DOHH2 (cell line): ENCODE measurements around the gene CFAP92.

Experiments used
- H3F3A ChIP-seq: fragments of 200-600 bp; sonication (generic), shearing (Covaris generic); 2 replicates; pipeline ENCODE4 v1.6.0; 2016; ENCODE audit warnings: antibody characterized with exemption, mild to moderate bottlenecking; ENCODE audit not compliant: control insufficient read depth, insufficient read depth
- H3K27ac ChIP-seq: fragments of 200-600 bp; sonication (generic); 2 replicates; pipeline ENCODE4 v1.5.1; 2014; ENCODE audit warnings: low read depth, mild to moderate bottlenecking, low read length, moderate library complexity
- H3K27me3 ChIP-seq: fragments of 200-600 bp; sonication (generic); 2 replicates; pipeline ENCODE4 v1.6.1; 2014; ENCODE audit warnings: mild to moderate bottlenecking, low read length, mixed read lengths; ENCODE audit not compliant: control insufficient read depth
- H3K36me3 ChIP-seq: fragments of 200-600 bp; sonication (generic); 2 replicates; pipeline ENCODE4 v1.6.1; 2014; ENCODE audit warnings: mild to moderate bottlenecking, low read length, moderate library complexity, mixed read lengths; ENCODE audit not compliant: control insufficient read depth
- H3K4me1 ChIP-seq: fragments of 200-600 bp; sonication (generic); 2 replicates; pipeline ENCODE4 v1.6.1; 2014; ENCODE audit warnings: mild to moderate bottlenecking, low read length, mixed read lengths; ENCODE audit not compliant: control insufficient read depth
- H3K4me2 ChIP-seq: fragments of 200-600 bp; sonication (generic); 2 replicates; pipeline ENCODE4 v1.6.0; 2014; ENCODE audit warnings: mild to moderate bottlenecking, low read length, moderate library complexity
- H3K4me3 ChIP-seq: fragments of 200-600 bp; sonication (generic); 2 replicates; pipeline ENCODE4 v1.5.1; 2014; ENCODE audit warnings: mild to moderate bottlenecking, low read length, mixed read lengths
- H3K79me2 ChIP-seq: fragments of 200-600 bp; sonication (generic); 2 replicates; pipeline ENCODE4 v1.6.1; 2014; ENCODE audit warnings: mild to moderate bottlenecking, low read length, mixed read lengths; ENCODE audit not compliant: control insufficient read depth
- H3K9me2 ChIP-seq: fragments of 200-600 bp; sonication (generic); replicated peaks from 2 replicates; pipeline ENCODE4 v1.6.1; 2014; ENCODE audit warnings: mild to moderate bottlenecking, low read length, mixed read lengths; ENCODE audit not compliant: control insufficient read depth
- H3K9me3 ChIP-seq: fragments of 200-600 bp; sonication (generic); 2 replicates; pipeline ENCODE4 v1.6.1; 2014; ENCODE audit warnings: antibody characterized with exemption, low read length, mixed read lengths; ENCODE audit not compliant: control insufficient read depth, insufficient read depth
- H4K20me1 ChIP-seq: fragments of 200-600 bp; sonication (generic); 2 replicates; pipeline ENCODE4 v1.6.0; 2014; ENCODE audit warnings: low read depth, mild to moderate bottlenecking, antibody characterized with exemption, low read length, moderate library complexity; ENCODE audit not compliant: control insufficient read depth, insufficient read depth
- EZH2phosphoT487 ChIP-seq: fragments of 200-600 bp; sonication (generic); IDR thresholded peaks from 2 replicates; pipeline ENCODE4 v1.6.1; 2017; ENCODE audit warnings: borderline replicate concordance, mild to moderate bottlenecking, antibody characterized with exemption, low read length, moderate library complexity, mixed read lengths
- TF ChIP-seq, protein P1 (sequence below): fragments of 200-600 bp; sonication (generic); IDR thresholded peaks from one replicate; pipeline ENCODE4 v1.5.1; 2014; ENCODE audit warnings: antibody characterized with exemption, mild to moderate bottlenecking, low read depth, low read length; ENCODE audit not compliant: poor library complexity, severe bottlenecking

Gene CFAP92

DNA sequence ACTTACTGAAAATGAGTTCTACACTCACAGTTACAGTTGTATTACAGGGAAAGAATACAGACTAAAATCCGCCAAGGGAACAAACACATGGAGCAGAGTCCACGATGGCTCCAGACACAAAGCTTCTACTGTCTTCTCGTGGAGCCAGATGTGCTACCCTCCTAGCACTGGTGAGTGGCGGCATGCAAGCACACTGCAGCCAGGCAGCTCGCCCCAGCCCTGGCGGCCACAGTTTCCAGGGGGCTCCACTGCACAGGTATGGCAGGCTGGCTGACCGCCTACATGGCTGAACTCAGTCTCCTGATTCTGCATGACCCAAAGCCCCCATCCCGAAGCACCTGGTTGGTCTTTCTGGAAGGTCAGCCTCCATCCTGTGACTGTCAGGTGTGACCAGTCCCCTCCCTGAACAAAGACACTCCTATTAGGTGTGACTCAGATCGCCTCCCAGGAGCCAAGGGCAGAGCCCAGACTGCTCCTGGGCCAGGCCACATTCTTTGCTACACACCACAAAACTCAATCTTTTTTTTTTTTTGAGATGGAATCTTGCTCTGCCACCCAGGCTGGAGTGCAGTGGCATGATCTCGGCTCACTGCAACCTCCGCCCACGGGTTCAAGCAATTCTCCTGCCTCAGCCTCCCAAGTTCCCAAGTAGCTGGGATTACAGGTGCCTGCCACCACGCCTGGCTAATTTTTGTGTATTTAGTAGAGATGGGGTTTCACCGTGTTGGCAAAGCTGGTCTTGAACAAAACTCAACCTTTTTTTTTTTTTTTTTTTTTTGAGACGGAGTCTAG lies 51.5 kb downstream of the CFAP92 start:
- Histone ChIP-seq H3K27me3 (peaks cover 5% of the 10 kb centered on the region), H3K4me1 (no peaks in the 10 kb centered on the region), H3K36me3 (no peaks in the 10 kb centered on the region), H3K9me3 (no peaks in the 10 kb centered on the region), H3K4me2 (no peak overlapping the region), H3K27ac (no peak overlapping the region), H4K20me1 (no peaks in the 10 kb centered on the region), H3K4me3 (no peak overlapping the region), H3F3A (no peaks in the 10 kb centered on the region), H3K79me2 (no peaks in the 10 kb centered on the region), H3K9me2 (no peaks in the 10 kb centered on the region)
- TF ChIP-seq EZH2phosphoT487: no peak
- TF ChIP-seq, protein P1, sequence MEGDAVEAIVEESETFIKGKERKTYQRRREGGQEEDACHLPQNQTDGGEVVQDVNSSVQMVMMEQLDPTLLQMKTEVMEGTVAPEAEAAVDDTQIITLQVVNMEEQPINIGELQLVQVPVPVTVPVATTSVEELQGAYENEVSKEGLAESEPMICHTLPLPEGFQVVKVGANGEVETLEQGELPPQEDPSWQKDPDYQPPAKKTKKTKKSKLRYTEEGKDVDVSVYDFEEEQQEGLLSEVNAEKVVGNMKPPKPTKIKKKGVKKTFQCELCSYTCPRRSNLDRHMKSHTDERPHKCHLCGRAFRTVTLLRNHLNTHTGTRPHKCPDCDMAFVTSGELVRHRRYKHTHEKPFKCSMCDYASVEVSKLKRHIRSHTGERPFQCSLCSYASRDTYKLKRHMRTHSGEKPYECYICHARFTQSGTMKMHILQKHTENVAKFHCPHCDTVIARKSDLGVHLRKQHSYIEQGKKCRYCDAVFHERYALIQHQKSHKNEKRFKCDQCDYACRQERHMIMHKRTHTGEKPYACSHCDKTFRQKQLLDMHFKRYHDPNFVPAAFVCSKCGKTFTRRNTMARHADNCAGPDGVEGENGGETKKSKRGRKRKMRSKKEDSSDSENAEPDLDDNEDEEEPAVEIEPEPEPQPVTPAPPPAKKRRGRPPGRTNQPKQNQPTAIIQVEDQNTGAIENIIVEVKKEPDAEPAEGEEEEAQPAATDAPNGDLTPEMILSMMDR: no peak

DNA sequence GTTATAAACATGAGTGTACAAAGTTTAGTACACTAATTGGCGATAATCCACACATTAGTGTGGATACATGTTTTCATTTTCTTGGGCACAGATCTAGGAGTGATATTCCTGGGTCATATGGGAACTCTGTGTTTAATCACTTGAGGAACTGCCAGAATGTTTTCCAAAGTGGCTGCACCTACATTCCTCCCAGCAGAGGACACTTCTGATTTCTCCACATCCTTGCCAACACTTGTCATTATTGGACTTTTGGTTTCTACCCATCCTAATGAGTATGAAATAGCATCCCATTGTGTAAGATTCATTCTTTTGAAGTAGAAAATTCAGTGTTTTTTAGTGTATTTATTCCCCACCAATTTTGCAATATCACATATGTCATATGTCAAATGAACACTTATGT lies 53.6 kb downstream of the CFAP92 start:
- no peaks in the 10 kb centered on the region for H3K9me2 ChIP-seq
- TF ChIP-seq EZH2phosphoT487: no peak
- TF ChIP-seq, protein P1: no peak
- no peaks in the 10 kb centered on the region for H4K20me1 ChIP-seq
- no peaks in the 10 kb centered on the region for H3F3A ChIP-seq
- H3K27me3 ChIP-seq: peaks cover 5% of the 10 kb centered on the region
- no peaks in the 10 kb centered on the region for H3K9me3 ChIP-seq
- no peaks in the 10 kb centered on the region for H3K36me3 ChIP-seq
- no peaks in the 10 kb centered on the region for H3K79me2 ChIP-seq
- H3K4me1 ChIP-seq: no peaks in the 10 kb centered on the region
- H3K4me2 ChIP-seq: no peak overlapping the region
- H3K4me3 ChIP-seq: no peak overlapping the region
- H3K27ac ChIP-seq: no peak overlapping the region

DNA sequence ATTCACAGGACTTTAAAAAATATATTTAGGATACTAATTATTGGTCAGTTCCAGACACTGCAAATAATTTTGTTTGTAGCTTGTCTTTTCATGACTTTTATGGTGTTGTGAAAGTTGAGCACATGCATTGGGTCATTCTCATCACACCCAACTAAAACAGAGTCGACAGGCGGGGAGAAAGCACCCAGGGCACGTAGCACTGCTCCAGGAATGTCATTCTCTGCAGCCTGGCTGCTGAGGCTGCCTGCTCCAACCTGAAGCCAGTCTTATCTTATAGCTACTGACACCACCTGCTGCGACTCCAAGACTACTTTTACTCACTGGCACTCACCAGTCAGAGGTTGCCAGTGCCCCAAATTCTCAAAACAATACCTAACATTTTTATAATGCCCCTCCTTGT lies 57.5 kb downstream of the CFAP92 start:
- H3K27ac ChIP-seq: no peak overlapping the region
- H4K20me1 ChIP-seq: no peaks in the 10 kb centered on the region
- no peak overlapping the region for H3K4me2 ChIP-seq
- peaks cover 5% of the 10 kb centered on the region for H3K27me3 ChIP-seq
- no peak for TF ChIP-seq EZH2phosphoT487
- TF ChIP-seq, protein P1: no peak
- H3K4me3 ChIP-seq: no peak overlapping the region
- H3K9me3 ChIP-seq: no peaks in the 10 kb centered on the region
- H3K36me3 ChIP-seq: no peaks in the 10 kb centered on the region
- no peaks in the 10 kb centered on the region for H3F3A ChIP-seq
- no peaks in the 10 kb centered on the region for H3K9me2 ChIP-seq
- H3K4me1 ChIP-seq: no peaks in the 10 kb centered on the region
- no peaks in the 10 kb centered on the region for H3K79me2 ChIP-seq
